ENCODE results near the gene HOXB8. TPM values are rescaled to one million over a fixed set of nuclear protein-coding genes. Genes with fewer than 3 reads are reported as not detected.

HOXB8 gene
- total and polyA plus RNA-seq, 2 experiments from 2014 or later = not detected

DNA sequence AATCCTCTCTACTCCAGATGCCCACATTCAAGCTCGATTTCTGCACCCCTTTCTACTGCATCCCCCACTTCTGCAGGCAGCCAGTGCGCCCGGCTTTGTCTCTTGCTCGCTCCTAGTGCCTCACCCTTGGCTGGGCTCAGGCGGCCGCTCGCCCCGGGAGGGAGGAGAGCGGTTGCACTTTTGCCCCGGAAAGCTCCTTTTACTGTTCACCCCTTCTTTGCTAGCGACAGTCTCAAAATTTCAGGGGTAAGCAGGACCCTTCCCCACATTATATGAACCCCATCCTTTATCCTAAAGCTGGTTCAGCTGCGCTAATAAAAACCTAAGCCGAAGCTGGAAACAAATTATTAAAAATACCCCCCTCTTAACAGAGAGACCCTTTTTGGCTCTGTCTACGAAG lies 22.5 kb downstream of the HOXB8 start (continued):
- TF ChIP-seq, protein P1, sequence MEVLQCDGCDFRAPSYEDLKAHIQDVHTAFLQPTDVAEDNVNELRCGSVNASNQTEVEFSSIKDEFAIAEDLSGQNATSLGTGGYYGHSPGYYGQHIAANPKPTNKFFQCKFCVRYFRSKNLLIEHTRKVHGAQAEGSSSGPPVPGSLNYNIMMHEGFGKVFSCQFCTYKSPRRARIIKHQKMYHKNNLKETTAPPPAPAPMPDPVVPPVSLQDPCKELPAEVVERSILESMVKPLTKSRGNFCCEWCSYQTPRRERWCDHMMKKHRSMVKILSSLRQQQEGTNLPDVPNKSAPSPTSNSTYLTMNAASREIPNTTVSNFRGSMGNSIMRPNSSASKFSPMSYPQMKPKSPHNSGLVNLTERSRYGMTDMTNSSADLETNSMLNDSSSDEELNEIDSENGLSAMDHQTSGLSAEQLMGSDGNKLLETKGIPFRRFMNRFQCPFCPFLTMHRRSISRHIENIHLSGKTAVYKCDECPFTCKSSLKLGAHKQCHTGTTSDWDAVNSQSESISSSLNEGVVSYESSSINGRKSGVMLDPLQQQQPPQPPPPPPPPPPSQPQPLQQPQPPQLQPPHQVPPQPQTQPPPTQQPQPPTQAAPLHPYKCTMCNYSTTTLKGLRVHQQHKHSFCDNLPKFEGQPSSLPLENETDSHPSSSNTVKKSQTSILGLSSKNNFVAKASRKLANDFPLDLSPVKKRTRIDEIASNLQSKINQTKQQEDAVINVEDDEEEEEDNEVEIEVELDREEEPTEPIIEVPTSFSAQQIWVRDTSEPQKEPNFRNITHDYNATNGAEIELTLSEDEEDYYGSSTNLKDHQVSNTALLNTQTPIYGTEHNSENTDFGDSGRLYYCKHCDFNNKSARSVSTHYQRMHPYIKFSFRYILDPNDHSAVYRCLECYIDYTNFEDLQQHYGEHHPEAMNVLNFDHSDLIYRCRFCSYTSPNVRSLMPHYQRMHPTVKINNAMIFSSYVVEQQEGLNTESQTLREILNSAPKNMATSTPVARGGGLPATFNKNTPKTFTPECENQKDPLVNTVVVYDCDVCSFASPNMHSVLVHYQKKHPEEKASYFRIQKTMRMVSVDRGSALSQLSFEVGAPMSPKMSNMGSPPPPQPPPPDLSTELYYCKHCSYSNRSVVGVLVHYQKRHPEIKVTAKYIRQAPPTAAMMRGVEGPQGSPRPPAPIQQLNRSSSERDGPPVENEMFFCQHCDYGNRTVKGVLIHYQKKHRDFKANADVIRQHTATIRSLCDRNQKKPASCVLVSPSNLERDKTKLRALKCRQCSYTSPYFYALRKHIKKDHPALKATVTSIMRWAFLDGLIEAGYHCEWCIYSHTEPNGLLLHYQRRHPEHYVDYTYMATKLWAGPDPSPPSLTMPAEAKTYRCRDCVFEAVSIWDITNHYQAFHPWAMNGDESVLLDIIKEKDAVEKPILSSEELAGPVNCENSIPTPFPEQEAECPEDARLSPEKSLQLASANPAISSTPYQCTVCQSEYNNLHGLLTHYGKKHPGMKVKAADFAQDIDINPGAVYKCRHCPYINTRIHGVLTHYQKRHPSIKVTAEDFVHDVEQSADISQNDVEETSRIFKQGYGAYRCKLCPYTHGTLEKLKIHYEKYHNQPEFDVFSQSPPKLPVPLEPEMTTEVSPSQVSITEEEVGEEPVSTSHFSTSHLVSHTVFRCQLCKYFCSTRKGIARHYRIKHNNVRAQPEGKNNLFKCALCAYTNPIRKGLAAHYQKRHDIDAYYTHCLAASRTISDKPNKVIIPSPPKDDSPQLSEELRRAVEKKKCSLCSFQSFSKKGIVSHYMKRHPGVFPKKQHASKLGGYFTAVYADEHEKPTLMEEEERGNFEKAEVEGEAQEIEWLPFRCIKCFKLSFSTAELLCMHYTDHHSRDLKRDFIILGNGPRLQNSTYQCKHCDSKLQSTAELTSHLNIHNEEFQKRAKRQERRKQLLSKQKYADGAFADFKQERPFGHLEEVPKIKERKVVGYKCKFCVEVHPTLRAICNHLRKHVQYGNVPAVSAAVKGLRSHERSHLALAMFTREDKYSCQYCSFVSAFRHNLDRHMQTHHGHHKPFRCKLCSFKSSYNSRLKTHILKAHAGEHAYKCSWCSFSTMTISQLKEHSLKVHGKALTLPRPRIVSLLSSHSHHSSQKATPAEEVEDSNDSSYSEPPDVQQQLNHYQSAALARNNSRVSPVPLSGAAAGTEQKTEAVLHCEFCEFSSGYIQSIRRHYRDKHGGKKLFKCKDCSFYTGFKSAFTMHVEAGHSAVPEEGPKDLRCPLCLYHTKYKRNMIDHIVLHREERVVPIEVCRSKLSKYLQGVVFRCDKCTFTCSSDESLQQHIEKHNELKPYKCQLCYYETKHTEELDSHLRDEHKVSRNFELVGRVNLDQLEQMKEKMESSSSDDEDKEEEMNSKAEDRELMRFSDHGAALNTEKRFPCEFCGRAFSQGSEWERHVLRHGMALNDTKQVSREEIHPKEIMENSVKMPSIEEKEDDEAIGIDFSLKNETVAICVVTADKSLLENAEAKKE (CRISPR knock-in tag; IDR thresholded peaks at IDR 0.05) = no peak
- peak; percentile 93 for TF ChIP-seq EZH2 (IDR thresholded peaks at IDR 0.05; ENCODE audit: low read depth, unreplicated experiment)
- TF ChIP-seq NANOG (IDR thresholded peaks at IDR 0.05; ENCODE audit: borderline replicate concordance) = no peak

DNA sequence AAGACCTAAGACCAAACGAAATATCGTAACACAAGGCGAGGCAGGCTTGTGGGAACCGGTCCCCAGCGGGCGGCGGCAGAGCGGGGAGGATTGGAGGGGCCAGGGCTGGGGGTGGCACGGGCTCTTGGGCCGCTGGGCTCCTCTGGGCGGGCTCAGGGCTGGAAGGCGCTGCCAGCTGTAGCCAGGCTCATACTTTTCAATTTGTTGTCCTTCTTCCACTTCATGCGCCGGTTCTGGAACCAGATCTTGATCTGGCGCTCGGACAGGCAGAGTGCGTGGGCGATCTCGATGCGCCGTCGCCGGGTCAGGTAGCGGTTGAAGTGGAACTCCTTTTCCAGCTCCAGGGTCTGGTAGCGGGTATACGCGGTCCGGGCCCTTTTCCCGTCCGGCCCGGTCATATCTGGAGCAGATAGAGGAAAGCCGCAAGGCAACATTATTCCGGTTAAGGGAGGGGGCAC lies 23.0 kb downstream of the HOXB8 start:
- ATAC-seq = no peak
- Histone ChIP-seq H4K20me1 (replicated peaks; ENCODE audit: insufficient read depth) (peaks cover 44% of the 10 kb centered on the region), H3K4me2 (no peak overlapping the region), H2AFZ (no peak overlapping the region), H3K9me2 (ENCODE audit: insufficient read depth) (no peaks in the 10 kb centered on the region), H3K27me3 (ENCODE audit: insufficient read depth) (peaks cover 100% of the 10 kb centered on the region), H3K4me3 (no peak overlapping the region), H3K36me3 (ENCODE audit: insufficient read depth) (no peaks in the 10 kb centered on the region), H3K27ac (ENCODE audit: low read depth) (no peak overlapping the region), H3F3A (replicated peaks; ENCODE audit: low read depth) (peaks cover 58% of the 10 kb centered on the region), H3K4me1 (ENCODE audit: insufficient read depth) (peaks cover 65% of the 10 kb centered on the region), H3K79me2 (replicated peaks; ENCODE audit: insufficient read depth) (no peaks in the 10 kb centered on the region)
- H3K36me3 Mint-ChIP-seq (ENCODE audit: low read depth) = no peaks in the 10 kb centered on the region
- TF ChIP-seq EZH2phosphoT487 (IDR thresholded peaks at IDR 0.05; ENCODE audit: unreplicated experiment) (no peak), EZH2 (IDR thresholded peaks at IDR 0.05; ENCODE audit: low read depth, unreplicated experiment) (peak; percentile 80)
- no peak overlapping the region for H3K27ac Mint-ChIP-seq
- H3K27me3 Mint-ChIP-seq (ENCODE audit: insufficient read depth, low read depth, poor library complexity) = peaks cover 100% of the 10 kb centered on the region
- no peak for DNase-seq (ENCODE audit: low spot score)
- H3K4me3 Mint-ChIP-seq = no peak overlapping the region
- peaks cover 46% of the 10 kb centered on the region for H3K4me1 Mint-ChIP-seq
- H3K9me3 Mint-ChIP-seq = no peaks in the 10 kb centered on the region; the same call in 2 of the 3 replicates
